Gastroesophageal sphincter (tissue), 3 donors: Measurements from ENCODE around the gene ARFGAP2.

ENCODE experiments used
- EP300 ChIP-seq: sonication (generic); formaldehyde crosslinking; IDR thresholded peaks from one replicate; pipeline ENCODE4 v1.6.1; 2017; ENCODE audit warnings: antibody characterized with exemption, mild to moderate bottlenecking
- TF ChIP-seq, protein P1 (sequence below), 4 experiments: fragments of 200-600 bp in 2 of 4; fragments of 450-650 bp in 2 of 4; sonication (generic) in 1 of 4; IDR thresholded peaks; one replicate each; pipeline ENCODE4 v1.5.1; 2017 to 2019; ENCODE audit warnings: antibody characterized with exemption in 4 of 4, mild to moderate bottlenecking in 2 of 4, moderate library complexity in 2 of 4

DNA sequence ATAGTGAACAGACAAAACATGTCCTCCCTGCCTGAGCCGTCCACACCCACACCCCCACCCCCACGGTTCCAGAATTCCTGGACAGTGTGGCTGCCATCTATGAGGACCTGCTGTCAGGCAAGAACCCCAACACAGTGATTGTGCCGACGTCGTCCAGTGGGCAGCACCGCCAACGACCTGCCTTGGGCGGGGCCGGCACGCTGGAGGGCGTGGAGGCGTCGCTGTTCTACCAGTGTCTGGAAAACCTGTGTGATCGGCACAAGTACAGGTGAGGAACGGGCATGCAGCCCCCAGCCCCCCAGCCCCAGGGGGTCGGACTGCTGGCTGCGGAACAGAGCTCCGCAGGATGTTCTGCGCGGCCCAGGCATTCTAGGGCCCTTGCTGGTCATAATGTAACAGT, 19.7 kb downstream of the ARFGAP2 start:
- TF ChIP-seq, protein P1, sequence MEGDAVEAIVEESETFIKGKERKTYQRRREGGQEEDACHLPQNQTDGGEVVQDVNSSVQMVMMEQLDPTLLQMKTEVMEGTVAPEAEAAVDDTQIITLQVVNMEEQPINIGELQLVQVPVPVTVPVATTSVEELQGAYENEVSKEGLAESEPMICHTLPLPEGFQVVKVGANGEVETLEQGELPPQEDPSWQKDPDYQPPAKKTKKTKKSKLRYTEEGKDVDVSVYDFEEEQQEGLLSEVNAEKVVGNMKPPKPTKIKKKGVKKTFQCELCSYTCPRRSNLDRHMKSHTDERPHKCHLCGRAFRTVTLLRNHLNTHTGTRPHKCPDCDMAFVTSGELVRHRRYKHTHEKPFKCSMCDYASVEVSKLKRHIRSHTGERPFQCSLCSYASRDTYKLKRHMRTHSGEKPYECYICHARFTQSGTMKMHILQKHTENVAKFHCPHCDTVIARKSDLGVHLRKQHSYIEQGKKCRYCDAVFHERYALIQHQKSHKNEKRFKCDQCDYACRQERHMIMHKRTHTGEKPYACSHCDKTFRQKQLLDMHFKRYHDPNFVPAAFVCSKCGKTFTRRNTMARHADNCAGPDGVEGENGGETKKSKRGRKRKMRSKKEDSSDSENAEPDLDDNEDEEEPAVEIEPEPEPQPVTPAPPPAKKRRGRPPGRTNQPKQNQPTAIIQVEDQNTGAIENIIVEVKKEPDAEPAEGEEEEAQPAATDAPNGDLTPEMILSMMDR (IDR thresholded peaks at IDR 0.05), result no peak
- TF ChIP-seq EP300, result no peak
